Activated CD8-positive, alpha-beta memory T cell treated with anti-CD3 and anti-CD28 coated beads for 4 hours (primary cell): ENCODE results near the gene VAX1.
"Not testable (repeated sequence)": the region's sequence is repeated elsewhere in the genome, so short reads cannot be mapped to it uniquely, and the experiment has no call there.

Source experiments
- DNase-seq, 2 donors: peaks; one replicate each; pipeline ENCODE4 v3.0.0-alpha.2; 2020; ENCODE audit warnings: low read depth in 2 of 2

Gene VAX1, protein sequence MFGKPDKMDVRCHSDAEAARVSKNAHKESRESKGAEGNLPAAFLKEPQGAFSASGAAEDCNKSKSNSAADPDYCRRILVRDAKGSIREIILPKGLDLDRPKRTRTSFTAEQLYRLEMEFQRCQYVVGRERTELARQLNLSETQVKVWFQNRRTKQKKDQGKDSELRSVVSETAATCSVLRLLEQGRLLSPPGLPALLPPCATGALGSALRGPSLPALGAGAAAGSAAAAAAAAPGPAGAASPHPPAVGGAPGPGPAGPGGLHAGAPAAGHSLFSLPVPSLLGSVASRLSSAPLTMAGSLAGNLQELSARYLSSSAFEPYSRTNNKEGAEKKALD

DNA sequence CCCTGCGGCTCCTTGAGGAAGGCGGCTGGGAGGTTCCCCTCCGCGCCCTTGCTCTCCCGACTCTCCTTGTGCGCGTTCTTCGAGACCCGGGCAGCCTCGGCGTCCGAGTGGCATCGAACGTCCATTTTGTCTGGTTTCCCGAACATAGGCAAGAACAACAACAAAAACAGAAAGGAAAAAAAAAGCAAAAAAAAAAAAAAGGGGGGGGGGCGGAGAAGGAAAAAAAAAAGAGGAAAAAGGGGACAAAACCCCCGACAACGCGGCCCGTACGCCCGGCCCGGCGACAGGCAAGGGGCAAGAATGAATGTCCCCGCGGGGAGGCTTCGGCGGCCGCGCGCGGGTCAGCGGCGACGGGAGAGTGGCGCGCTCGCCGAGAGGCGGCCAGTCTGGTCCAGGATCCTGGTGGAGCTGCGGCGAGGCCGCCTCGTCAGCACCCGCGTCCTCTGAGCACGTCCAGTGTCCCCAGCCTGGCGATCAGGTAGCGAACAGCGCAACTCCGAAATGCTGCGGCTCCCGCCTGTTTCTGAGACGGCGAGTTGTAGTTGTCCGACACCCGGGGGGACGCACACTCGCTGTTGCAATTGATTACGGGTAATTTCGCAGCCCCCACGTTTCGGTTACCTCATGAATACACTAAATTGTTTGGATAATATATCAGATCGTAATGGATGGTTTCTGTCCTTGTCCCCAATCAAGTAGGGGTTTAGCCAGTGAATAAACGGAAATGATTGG, at the start of gene VAX1:
Gene VAX1, minus strand, starts transcription at position 360 of the 732 bp plus-strand sequence. Its CDS starts 214 bp downstream, at position 146.
- DNase-seq = no peak

DNA sequence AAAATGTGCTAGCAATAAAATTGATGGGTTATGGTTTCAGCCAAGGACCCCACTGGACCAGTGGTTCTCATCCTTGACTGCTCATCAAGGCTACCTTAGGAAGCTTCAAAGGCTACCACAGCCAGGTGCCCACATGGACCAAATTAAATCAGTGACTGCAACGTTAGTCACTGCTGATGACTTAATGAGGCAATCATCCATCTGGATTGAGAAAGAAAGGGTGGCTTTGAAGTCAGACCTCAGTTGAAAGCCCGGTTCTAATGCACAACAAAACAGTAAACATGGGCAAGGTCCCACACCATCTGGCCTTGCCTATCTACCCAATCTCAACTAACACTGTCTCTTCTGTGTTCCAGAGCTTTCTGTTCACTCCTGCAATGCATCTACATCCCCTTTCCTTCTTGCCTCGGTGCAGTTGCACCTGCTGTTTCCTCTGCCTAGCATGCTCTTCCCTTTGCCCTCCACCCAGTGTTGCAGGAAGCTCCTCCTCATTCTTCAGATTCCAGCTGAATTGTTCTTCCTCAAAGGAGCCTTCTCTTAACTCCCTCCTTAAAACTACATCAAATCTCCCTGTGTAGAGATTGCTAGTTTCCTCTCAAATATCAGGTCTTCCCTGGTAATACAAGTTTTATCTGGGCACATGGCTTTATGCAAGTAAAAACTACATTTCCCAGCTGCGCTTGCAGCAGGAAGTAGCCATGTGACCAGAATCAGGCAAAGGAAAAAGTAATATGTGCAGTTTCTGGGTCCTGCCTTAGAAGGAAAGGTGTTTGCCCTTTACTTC, 49.0 kb upstream of the VAX1 start:
- DNase-seq = no peak

DNA sequence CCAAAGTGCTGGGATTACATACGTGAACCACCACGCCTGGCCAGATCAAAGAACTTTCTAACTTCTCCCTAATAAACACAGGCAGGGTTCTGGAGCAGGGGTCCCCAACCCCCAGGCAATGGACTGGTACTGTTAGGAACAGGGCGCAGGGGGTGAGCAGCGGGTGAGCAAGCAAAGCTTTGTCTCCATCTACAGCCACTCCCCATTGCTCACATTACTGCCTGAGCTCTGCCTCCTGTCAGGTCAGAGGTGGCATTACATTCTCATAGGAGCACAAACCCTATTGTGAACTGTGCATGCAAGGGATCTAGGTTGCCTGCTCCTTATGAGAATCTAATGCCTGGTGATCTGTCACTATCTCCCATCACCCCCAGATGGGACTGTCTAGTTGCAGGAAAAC, 47.7 kb upstream of the VAX1 start:
- not testable (repeated sequence) for DNase-seq

DNA sequence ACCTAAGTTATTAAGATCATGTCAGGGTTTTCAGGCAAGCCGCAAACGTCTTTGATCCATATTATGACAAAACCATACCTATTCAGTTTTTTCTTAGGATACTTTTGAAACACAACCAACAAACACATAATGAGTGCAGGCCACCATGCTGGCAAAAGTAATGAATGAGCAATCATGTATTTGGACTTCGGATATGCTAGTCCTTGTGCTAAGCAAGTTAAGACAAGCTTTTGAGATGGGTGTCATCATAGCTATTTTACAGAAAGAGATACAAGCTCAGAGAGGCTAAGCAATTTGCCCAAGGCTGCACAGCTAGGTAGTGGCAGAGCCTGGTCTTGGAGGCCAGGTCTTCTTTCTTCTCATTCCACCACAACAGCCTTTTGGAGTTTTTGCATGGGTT, 46.8 kb upstream of the VAX1 start:
- DNase-seq = no peak

DNA sequence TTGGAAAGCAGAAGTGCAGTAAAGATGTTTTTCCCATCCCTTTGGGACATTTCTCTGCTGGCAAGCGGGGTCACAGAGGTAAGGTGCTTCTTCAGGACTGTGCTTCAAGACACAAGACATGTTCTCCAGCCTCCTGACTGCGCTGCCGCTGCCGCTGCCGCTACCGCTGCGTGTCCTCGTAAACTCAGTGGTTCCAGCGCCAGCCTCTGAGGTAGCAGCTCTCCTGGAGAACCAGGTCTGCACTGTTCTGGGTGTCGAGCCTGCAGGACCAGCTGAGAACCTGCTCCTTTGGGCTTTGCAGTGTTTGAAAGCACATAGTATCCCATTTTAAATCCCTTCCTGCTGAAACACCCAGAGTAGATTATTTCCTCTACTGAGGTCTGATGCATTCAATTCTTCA, 46.2 kb upstream of the VAX1 start:
- no peak for DNase-seq

DNA sequence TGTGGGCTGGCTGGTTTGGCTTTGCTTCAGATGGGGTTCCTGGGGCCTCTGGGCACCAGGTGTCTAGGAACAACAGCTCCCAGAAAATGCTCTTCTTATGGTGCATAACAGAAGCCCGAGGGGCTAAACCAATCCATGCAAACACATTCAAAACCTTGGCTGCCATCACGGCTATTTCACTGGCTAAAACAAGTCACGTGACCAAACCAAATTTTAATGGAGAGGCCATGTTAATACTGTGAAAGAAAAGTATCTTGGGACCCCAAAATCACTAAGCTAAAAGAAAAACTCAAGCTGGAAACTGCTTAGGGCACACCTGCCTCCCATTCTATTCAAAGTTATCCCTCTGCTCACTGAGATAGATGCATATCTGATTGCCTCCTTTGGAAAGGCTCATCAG, 40.1 kb upstream of the VAX1 start:
- no peak for DNase-seq

DNA sequence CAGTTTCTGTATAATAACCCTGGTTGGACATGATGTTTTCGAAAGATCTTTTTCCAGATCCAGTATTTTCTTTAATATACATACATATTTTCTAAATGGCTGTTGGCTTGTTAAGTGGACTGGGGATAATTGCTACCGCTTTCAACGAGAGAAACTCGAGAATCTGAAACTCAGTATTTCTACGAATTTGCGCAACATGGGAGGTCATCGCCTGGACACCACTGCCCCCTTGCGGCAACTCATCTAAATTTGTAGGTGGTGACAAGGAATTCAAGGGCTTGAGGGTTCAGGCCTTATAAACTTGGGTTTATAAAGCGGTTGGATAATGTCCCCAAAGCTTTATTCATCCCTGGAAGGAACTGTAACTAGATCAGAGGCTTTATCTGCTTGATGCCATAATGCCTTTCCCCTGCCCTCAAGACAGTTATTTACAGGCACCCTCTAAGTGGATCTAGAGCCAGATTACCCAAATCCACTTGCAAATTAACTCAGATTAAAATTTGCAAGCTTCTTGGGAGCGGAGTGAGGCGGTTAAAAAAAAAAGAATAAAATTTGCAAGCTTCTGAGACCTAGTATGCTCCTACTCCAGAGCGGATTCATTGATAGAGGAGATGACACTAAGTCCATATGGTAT, 37.9 kb upstream of the VAX1 start:
- peak; percentile 45 to 46 for DNase-seq

DNA sequence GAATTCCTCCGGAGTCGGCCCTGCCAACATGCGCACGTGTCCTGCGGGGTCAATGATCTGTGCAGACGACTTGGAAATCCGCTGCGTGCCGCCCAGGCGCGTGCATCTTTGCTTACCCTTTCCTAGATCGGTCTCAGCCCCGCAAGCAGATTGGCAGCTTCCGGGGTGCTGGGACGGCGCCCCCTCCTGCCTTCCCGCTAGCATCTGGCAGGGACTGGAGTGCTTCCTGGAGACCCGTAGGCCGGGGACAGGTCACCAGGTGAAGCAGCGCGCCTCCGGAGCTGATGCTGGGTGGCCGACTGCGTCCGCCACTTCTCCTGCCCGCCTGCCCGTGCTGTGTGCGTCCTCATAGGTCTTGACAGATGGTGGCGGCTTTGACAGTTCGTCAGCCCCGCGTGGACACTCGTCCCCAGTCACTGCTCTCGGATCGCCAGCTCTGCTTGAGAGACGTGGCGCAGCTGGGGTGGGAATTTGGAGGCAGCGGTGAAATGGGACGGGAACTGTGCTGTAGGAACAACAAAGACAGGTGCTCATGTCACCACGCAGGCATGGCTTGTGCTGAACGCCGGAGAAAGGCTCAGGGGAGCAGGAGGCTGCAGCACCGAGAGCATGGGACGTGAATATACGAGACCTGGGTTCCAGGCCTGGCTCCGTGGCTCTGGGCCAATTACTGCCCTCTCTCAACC, 37.3 kb upstream of the VAX1 start:
- no peak for DNase-seq

DNA sequence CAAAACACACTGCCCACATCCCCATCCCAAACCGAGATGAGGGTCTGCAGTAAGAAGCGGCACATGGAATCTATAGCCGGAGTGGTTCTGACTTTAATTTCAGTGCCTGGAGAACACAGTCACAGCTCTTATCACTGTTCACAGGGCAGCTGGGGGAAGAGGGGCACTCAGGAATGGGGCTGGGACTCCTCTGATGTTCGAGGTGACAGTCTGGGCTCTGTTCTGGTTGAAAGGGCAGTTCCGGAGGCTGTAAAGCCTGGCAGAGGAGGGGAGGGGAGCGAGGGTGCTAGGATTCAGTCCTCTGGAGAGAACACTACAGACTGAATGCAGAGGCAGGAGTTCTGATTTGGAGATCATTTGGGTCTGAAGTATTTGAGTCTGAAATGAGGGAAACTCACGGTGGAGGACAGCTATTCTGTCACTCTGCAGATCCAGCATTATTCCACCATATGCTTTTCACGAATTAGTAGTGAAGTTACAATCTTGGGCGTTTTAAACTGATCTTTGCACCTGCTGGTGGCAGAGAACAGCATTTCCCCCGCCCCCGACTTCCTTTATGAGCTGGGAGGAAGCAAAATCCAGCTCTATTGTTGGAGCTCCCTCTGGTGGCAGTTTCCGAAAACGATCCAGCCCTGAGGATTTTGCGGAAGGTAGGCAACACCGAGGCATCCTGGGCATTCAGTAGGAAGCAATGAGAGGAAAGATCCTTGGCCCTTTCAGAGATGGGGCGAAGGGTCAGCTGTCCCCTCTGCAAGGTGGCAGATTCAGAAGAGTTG, 36.6 kb upstream of the VAX1 start:
- DNase-seq = peak; percentile 69

DNA sequence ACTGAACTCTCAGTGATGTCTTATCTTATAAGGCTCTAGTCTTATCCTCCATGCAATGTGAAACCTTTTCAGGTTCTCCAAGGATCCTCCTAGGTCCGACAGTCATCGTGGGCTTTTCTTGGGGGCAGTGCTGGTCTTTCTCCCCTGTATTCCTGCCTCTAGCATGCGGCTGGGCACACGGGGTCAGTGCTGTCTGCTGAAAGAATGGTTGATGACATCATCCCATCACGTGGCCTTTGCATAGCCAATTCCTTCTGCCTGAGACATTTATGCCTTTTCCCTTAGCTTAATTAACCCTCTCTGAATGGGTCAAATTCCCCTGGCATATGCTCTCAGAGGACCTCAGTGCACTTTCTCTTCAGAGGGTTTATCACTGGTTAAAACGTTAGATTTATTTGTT, 32.2 kb upstream of the VAX1 start:
- no peak for DNase-seq

DNA sequence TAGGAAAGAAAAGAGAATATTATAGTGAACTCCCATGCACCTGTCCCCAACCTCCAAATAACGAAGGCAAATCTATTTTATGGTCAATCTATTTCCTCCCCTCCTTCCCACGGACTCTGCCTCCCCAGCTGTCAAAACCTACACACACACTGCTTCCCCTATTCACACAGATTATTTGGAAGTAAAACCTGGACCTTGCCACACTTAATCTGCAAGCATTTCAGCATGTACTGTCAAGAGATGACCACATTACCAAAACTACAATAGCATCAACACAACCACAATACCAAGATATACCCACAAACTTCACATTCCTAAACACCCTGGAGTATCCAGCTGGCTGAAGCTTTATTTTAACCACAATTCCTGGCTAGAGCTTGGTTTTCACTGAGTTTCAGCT, 31.4 kb upstream of the VAX1 start:
- DNase-seq = no peak

DNA sequence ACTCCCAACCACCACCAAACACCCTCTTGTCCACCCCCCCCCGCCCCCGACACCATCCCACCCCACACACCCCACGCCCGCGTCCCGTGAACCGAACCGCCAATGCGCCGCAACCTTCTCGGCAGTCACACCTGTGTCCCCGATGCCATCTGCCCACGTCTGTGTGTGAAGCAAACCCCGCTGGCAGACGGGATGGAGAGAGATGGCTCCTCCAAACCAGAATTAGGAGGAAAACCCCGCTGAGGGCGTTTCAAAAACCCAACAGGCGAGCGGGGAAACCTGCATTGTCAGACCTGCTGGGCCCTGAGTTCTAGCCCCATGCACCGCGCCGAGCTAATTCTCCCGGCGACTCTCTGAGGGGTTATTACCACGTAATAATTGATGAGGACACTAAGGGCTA, 30.7 kb upstream of the VAX1 start:
- no peak for DNase-seq

DNA sequence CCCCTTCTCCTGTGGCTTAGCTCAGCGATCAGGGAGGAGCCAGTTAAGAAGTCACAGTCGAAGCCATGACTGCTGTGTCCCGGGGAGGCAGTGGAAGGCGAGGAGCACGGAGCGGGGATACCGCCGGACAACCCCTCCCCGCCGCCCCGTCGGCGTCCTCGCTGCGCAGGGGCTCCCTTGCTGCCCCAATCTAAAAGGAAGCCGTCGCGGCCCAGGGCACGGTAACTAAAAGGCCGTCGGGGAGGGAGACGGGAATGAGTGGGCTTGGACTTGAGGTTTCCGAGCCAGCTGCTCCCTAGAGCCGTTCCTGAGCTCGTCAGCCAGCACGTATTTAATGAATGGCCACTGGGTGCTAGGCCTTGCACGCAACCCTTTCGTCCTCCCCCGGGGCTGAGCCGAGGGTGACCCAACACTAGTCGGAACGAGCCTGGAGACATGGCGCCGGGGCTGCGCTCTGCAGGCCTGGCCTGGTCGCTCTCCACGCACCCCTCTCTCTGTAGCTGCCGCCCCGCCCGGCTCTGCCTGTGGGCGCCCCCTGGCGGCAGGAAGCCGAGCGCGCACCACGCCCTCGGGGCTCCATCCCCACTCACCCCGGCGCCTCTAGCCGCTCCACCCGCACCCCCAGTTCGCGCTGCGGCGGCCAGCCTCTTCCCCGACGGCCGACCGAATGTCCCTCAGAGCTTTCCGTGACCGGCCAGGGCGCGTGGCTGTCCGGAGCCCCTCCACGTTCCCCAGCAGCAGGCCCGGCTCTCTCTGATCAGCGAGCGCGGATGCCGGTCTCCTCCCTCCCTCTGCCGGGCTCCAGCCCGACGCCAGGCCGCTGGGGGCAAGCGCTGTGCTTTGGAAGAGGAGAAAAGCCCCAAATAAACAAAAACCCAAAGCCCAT, 30.0 kb upstream of the VAX1 start:
- DNase-seq = peak; percentile 9 to 10

DNA sequence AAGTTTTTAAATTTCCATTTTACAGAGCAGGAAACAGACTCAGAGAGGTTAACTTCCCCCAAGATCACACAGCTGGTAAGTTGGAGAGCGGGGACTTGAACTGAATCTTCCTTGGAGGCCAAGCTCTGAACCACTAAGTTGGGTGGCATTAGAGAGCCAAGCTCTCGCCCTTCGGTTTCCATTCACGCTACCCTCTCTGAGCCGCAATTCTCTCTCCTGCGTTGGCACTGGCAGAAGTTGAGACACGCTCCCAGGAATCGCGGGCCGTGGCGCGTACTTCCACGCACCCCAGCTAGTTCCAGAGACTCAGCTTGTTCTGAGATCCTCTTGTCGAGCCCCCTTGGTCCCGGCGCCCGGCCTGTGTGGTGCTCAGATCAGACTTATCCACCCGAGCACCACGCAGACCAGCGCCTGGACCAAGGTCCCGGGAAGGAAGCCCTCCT, 29.3 kb upstream of the VAX1 start:
- no peak for DNase-seq

DNA sequence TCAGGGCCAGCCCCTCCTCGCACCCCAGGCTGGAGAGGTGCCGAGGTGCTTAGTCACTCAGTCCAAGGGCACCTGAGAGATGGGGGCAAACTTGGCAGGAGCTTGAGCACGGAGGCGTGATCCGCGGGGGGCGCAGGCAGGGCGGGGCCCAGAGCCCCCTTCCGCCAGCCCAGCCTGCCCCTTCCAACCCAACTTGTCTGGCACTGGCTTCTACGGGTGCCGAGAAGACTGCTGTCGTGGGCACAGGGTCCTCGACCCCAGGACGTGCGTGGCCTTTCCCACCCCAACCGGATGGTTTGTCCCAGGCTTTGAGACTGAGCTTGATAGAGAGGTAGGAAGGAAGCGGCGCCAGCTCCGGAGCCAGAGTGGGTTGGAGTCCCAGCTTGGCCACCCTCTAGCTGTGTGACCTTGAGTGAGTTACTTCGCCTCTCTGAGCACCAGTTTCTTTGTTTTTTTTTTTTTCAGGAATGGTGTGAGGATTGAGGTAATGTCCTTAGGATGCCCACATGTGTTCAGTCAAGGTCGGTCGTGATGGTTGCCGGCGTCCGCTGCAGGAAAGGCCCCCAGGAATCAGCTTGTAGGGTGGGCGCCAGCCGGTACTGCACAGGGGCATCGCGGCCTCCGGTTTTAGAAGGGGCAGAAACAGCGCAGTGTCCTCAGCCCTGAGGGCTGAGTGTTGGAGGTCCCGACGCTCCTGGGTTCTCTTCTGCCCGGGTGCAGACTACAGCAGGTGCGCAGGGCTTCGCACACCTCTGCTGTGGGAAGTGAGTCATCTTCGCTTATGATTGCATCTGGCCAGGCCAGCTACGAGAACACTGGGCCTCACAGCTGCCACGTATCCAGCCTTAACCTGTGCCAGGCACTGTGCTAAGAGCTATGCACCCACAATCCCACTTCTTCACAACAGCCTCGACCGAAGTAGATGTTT, 28.6 kb upstream of the VAX1 start:
- DNase-seq = no peak

DNA sequence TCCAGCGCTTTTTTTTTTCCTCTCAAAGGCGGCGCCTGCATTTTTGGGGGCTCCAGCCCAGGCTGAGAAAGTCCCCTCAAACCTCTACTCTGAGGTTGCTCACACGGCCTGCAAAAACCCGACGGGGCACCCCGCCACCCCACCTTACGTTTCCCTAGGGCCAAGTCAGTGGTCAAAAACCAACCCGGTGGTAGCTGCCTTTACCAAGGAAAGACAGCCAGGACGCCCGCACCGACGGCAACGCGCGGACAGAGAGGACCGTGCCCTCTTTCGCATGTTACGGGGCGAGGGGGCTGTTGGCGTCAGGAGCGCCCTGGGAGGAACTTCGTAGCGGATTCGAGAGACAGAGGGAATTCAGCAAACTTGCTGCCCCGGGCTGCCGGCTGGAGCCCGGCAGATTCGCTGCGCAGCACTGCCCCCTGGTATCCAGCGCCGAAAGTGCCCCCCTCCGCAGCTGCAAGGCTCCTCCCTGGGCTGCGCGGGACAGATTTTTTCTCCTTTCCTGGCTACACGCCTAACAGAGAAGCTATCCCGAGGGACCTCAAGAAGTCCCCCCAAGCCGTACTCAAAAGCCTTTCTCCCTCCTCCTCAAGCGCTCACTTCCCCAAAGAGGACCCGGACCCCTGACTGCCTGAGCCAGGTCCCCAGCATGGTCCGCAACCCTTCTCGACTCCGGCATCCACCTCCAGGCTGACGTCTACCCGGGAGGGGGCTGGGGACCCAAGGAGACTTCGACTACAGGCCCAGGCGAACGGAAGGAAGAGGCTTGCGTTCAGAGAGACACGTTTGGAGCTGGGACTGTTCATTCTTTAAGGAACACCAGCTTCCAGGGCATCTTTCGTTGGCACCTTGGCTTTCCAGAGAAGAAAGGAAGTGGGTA, 27.7 kb upstream of the VAX1 start:
- DNase-seq = no peak
